ENCODE measurements around the gene FAIM2. TPM values are rescaled to one million over a fixed set of nuclear protein-coding genes. Genes with fewer than 3 reads are reported as not detected.

Gene FAIM2
- total and polyA plus RNA-seq, 10 of the 15 experiments (the other 5 are each of a cell fraction or from before 2014, with no cell fraction given), result not detected

- no peaks in the 10 kb centered on the region for H3K79me2 ChIP-seq (ENCODE audit: control insufficient read depth, insufficient read depth, low read length)
- no peak overlapping the region for H3K9ac ChIP-seq (ENCODE audit: control insufficient read depth, insufficient read depth, low read length)
- H3K4me3 ChIP-seq, result no peak overlapping the region
- TF ChIP-seq TCF12 (IDR thresholded peaks at IDR 0.05; ENCODE audit: low read depth, low read length) (no peak), CBX5 (IDR thresholded peaks at IDR 0.05; ENCODE audit: low read depth) (no peak), NR2C1 (IDR thresholded peaks at IDR 0.05) (no peak), FOXK2 (IDR thresholded peaks at IDR 0.05) (no peak), CREM (IDR thresholded peaks at IDR 0.05; ENCODE audit: low read depth) (no peak), SKIL (IDR thresholded peaks at IDR 0.05; ENCODE audit: low read depth, poor library complexity, severe bottlenecking) (no peak), TBL1XR1 (IDR thresholded peaks at IDR 0.05; ENCODE audit: low read depth, low read length) (no peak)
- DNase-seq (ENCODE audit: low read depth, low spot score) (no peak), FAIRE-seq (no peak), ATAC-seq (no peak)
- BruUV-seq (replicated peaks), result no TSS peak
- H3K4me2 ChIP-seq (ENCODE audit: control insufficient read depth, insufficient read depth), result no peak overlapping the region
- in situ Hi-C loops (cut with MboI), result no loop called here
- H4K20me1 ChIP-seq (ENCODE audit: control insufficient read depth, insufficient read depth), result no peaks in the 10 kb centered on the region
- no peaks in the 10 kb centered on the region for H3K36me3 ChIP-seq (ENCODE audit: control insufficient read depth in 2 of 2, insufficient read depth in 2 of 2, low read length in 1 of 2)
- 82% methylated on average over 1 of the region's 1 CpG for WGBS (ENCODE audit: insufficient coverage, insufficient replicate concordance, low lambda C conversion rate, missing lambda C conversion rate)
- no peaks in the 10 kb centered on the region for H3K9me3 ChIP-seq (replicated peaks; ENCODE audit: control insufficient read depth, insufficient read depth, low read length)
- no peak overlapping the region for H2AFZ ChIP-seq (ENCODE audit: control insufficient read depth, low read depth, low read length)
- ChIA-PET SMC1A (ENCODE audit: uncharacterized antibody, unreplicated experiment) (no interaction called here), RAD21 (ENCODE audit: unreplicated experiment) (no interaction called here), POLR2A (interaction anchor here (0.5 kb wide), 1 partner anchor 63 kb away, joined by 5 read pairs; no protein-coding TSS in a partner anchor), CTCF (interaction anchor here (1.2 to 1.4 kb wide), 2 partner anchors 55 to 73 kb away, joined by 3 read pairs; no protein-coding TSS in a partner anchor)
- intact Hi-C loops (cut with micrococcal nuclease; ENCODE audit: unreplicated experiment), result no loop called here
- no peaks in the 10 kb centered on the region for H3K4me1 ChIP-seq (ENCODE audit: control insufficient read depth, insufficient read depth, low read length)
- H3K27me3 ChIP-seq (replicated peaks in 1 of 2; ENCODE audit: control insufficient read depth in 2 of 2, insufficient read depth in 2 of 2, low read length in 1 of 2), result no peaks in the 10 kb centered on the region
- no peak overlapping the region for H3K27ac ChIP-seq (ENCODE audit: control insufficient read depth, insufficient read depth)
Observed at GRCh38 chr12:49939707-49940106, 36.0 kb upstream of the FAIM2 start.

Measured in GM12878 (cell line).